GM12878 (cell line): ENCODE data around the gene TYW1B. TPM values are rescaled to one million over a fixed set of nuclear protein-coding genes. Genes with fewer than 3 reads are reported as not detected.

Source experiments
- ATAC-seq: fragments of 200-7000 bp; cut with Tn5 transposase; 3 replicates; pipeline ENCODE4 v1.9.1; 2020; ENCODE audit warnings: mild to moderate bottlenecking, moderate library complexity
- BruUV-seq: library from RNA; stranded (reverse); fragments of 400-500 nt; replicated peaks from 2 replicates; lab custom pipeline; 2021; lab: Mats Ljungman, UMichigan
- CTCF ChIA-PET: fragments of 300-600 bp; sonication (Branson Sonifier 250); formaldehyde crosslinking; extraction: SDS; loops from one replicate; lab custom pipeline; 2021; ENCODE audit warnings: inconsistent platforms; lab: Yijun Ruan, JAX
- POLR2A ChIA-PET: fragments of 350-600 bp; formaldehyde crosslinking; extraction: SDS; loops from one replicate; lab custom pipeline; 2021; ENCODE audit warnings: inconsistent platforms; lab: Charles Lee
- RAD21 ChIA-PET: fragments of 300-600 bp; sonication (Branson Sonifier 250); formaldehyde crosslinking; loops from one replicate; lab custom pipeline; 2023; ENCODE audit warnings: antibody characterized with exemption; ENCODE audit not compliant: unreplicated experiment; lab: Charles Lee
- SMC1A ChIA-PET: fragments of 300-600 bp; sonication (Branson Sonifier 250); formaldehyde crosslinking; loops from one replicate; lab custom pipeline; 2023; ENCODE audit not compliant: unreplicated experiment, uncharacterized antibody; lab: Charles Lee
- DNase-seq: peaks from one replicate; pipeline ENCODE4 v3.0.0-alpha.2; 2011; ENCODE audit warnings: low read depth, low spot score
- FAIRE-seq: peaks from 3 replicates; lab custom pipeline; 2011; peaks lifted over from hg19 to GRCh38; lab: Jason Lieb, UNC
- H2AFZ ChIP-seq: 2 replicates; pipeline ENCODE4 v1.6.0; 2011; ENCODE audit warnings: low read depth, low read length, control low read depth; ENCODE audit not compliant: control insufficient read depth
- H3K27ac ChIP-seq: 2 replicates; pipeline ENCODE4 v1.5.1; 2011; ENCODE audit warnings: control low read depth; ENCODE audit not compliant: control insufficient read depth, insufficient read depth
- H3K27me3 ChIP-seq, 2 experiments: replicated peaks in 1 of 2; 2 replicates each; pipeline versions ENCODE4 v1.6.0 to v1.6.1; 2011; ENCODE audit warnings: low read length in 1 of 2; ENCODE audit not compliant: control insufficient read depth in 2 of 2, insufficient read depth in 2 of 2
- H3K36me3 ChIP-seq, 2 experiments: 2 replicates each; pipeline ENCODE4 v1.5.1; 2011; ENCODE audit warnings: low read length in 1 of 2; ENCODE audit not compliant: control insufficient read depth in 2 of 2, insufficient read depth in 2 of 2
- H3K4me1 ChIP-seq: 2 replicates; pipeline ENCODE4 v1.6.1; 2011; ENCODE audit warnings: mild to moderate bottlenecking, low read length, moderate library complexity, mixed read lengths; ENCODE audit not compliant: control insufficient read depth, insufficient read depth
- H3K4me2 ChIP-seq: 2 replicates; pipeline ENCODE4 v1.6.0; 2011; ENCODE audit warnings: control low read depth; ENCODE audit not compliant: control insufficient read depth, insufficient read depth
- H3K4me3 ChIP-seq: fragments of 200-600 bp; sonication (generic); 2 replicates; pipeline ENCODE4 v1.5.1; 2016
- H3K79me2 ChIP-seq: 2 replicates; pipeline ENCODE4 v1.6.0; 2011; ENCODE audit warnings: low read length; ENCODE audit not compliant: control insufficient read depth, insufficient read depth
- H3K9ac ChIP-seq: 2 replicates; pipeline ENCODE4 v1.8.0; 2011; ENCODE audit warnings: low read length, control low read depth, mixed read lengths; ENCODE audit not compliant: control insufficient read depth, insufficient read depth
- H3K9me3 ChIP-seq: replicated peaks from 3 replicates; pipeline ENCODE4 v1.5.1; 2011; ENCODE audit warnings: mild to moderate bottlenecking, low read length; ENCODE audit not compliant: control insufficient read depth, insufficient read depth
- H4K20me1 ChIP-seq: 2 replicates; pipeline ENCODE4 v1.6.0; 2011; ENCODE audit not compliant: control insufficient read depth, insufficient read depth
- CREM ChIP-seq: IDR thresholded peaks from 2 replicates; pipeline ENCODE4 v1.6.1; 2014; ENCODE audit warnings: antibody characterized with exemption, low read depth
- GATAD2B ChIP-seq: fragments of 450-650 bp; conservative IDR thresholded peaks from 2 replicates; pipeline ENCODE4 v1.6.1; 2017; ENCODE audit warnings: low read depth, mild to moderate bottlenecking, moderate library complexity
- JUNB ChIP-seq: IDR thresholded peaks from 2 replicates; pipeline ENCODE4 v1.6.1; 2016; ENCODE audit warnings: antibody characterized with exemption, mild to moderate bottlenecking
- KLF5 ChIP-seq: fragments of 450-650 bp; IDR thresholded peaks from 2 replicates; pipeline ENCODE4 v1.6.1; 2014; ENCODE audit warnings: mild to moderate bottlenecking; ENCODE audit not compliant: partially characterized antibody
- POU2F2 ChIP-seq: IDR thresholded peaks from 3 replicates; pipeline ENCODE4 v1.6.1; 2011; ENCODE audit warnings: low read depth, mild to moderate bottlenecking, low read length, borderline replicate concordance
- SIN3A ChIP-seq: IDR thresholded peaks from 2 replicates; pipeline ENCODE4 v1.6.1; 2012; ENCODE audit warnings: low read depth, low read length, improper control_type of control experiment
- SREBF1 ChIP-seq: IDR thresholded peaks from 2 replicates; pipeline ENCODE4 v1.6.1; 2012; ENCODE audit warnings: mild to moderate bottlenecking, low read length
- STAT1 ChIP-seq: fragments of 450-650 bp; conservative IDR thresholded peaks from 2 replicates; pipeline ENCODE4 v1.6.1; 2014; ENCODE audit warnings: antibody characterized with exemption, mild to moderate bottlenecking
- YBX1 ChIP-seq: fragments of 450-650 bp; IDR thresholded peaks from 2 replicates; pipeline ENCODE4 v1.6.1; 2016; ENCODE audit warnings: antibody characterized with exemption
- ZZZ3 ChIP-seq: IDR thresholded peaks from 2 replicates; pipeline ENCODE4 v1.6.1; 2011; ENCODE audit warnings: low read depth; ENCODE audit not compliant: control insufficient read depth, insufficient read length
- WGBS: methylation state at CpG from one replicate; pipeline ENCODE4 v1.1.6; 2016; ENCODE audit warnings: low lambda C conversion rate; ENCODE audit not compliant: insufficient replicate concordance, insufficient coverage; ENCODE audit errors: missing lambda C conversion rate; 5-methylcytosine and 5-hydroxymethylcytosine counted together
- in situ Hi-C: fragments of 300-500 bp; cut with MboI; formaldehyde crosslinking; loops from 9 replicates; pipeline ENCODE4 v1.14.3; 2018; ENCODE audit warnings: mixed read lengths
- intact Hi-C: fragments of 100-400 bp; cut with micrococcal nuclease; formaldehyde crosslinking; loops from one replicate; pipeline ENCODE4 v1.14.2; 2022; ENCODE audit not compliant: unreplicated experiment
- polyA plus RNA-seq, 11 experiments: library from polyadenylated mRNA; depleted of rRNA in 4 of 11; unstranded in 6 of 11; stranded (reverse) in 5 of 11; fragments of >200 nt; fragmentation: Nextera tagmentation in 4 of 11; fragmentation: Illumina TruSeq in 1 of 11; extraction: Ambion mirVana in 4 of 11; extraction: Trizol in 1 of 11; gene quantifications; 1 replicate in 1 of 11; 2 replicates in 10 of 11; pipeline versions ENCODE4 v1.2.1 to v1.2.3, GENCODE V29; 2011 to 2016; ENCODE audit warnings: inconsistent platforms in 2 of 11, missing spikeins in 2 of 11, low read depth in 1 of 11
- total RNA-seq, 4 experiments: library from RNA; depleted of rRNA in 3 of 4; stranded (reverse); fragments of >200 nt in 3 of 4; fragmentation: Illumina TruSeq in 1 of 4; extraction: Trizol in 1 of 4; gene quantifications; 2 replicates each; pipeline versions ENCODE4 v1.2.1 to v1.2.3, GENCODE V29; 2013 to 2021
- TF ChIP-seq, protein P1 (sequence below): IDR thresholded peaks from 2 replicates; pipeline ENCODE4 v1.6.1; 2012; ENCODE audit warnings: low read length, inconsistent platforms

The TYW1B gene
- total and polyA plus RNA-seq, 10 of the 15 experiments (the other 5 are each of a cell fraction or from before 2014, with no cell fraction given): 3.5 to 6.6 (median 5.3) TPM

DNA sequence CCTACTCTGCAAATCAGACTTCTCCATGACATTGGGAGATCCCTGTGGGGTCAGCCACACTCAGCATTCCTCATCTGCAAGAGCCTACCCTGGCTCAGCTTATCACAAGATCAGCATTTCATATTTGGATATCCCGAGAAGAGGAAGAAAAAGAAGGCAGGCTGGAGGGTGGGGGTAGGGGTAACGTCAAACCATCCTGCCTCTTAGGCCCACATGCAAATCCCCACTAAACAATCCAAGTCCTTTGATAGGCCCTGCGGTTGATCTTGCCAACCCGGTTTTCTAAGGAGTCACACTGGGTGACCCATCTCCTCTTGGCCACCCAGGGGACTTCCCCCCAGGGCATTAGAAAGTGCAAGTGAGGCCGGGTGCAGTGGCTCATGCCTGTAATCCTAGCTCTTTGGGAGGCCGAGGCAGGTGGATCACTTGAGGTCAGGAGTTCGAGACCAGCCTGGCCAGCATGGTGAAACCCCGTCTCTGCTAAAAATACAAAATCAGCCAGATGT, 287.8 kb downstream of the TYW1B start (continued):
- TF ChIP-seq SREBF1 (no peak), POU2F2 (no peak)

DNA sequence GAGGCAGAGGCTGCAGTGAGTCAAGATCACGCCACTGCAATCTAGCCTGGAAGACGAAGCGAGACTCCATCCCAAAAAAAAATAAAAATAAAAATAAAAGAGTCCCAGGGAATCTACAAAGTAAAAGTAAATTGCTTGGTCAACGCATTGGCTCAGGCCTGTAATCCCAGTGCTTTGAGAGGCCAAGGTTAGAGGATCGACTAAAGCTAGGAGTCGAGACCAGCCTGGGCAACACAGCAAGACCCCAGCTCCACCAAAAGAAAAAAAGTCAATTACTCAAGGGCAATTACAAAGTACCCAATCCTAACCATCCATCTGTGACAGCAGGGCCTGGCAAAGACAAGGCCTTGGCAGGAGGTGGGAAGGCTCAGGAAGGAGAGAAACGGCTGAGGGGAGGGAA, 288.3 kb downstream of the TYW1B start:
- TF ChIP-seq, protein P1, sequence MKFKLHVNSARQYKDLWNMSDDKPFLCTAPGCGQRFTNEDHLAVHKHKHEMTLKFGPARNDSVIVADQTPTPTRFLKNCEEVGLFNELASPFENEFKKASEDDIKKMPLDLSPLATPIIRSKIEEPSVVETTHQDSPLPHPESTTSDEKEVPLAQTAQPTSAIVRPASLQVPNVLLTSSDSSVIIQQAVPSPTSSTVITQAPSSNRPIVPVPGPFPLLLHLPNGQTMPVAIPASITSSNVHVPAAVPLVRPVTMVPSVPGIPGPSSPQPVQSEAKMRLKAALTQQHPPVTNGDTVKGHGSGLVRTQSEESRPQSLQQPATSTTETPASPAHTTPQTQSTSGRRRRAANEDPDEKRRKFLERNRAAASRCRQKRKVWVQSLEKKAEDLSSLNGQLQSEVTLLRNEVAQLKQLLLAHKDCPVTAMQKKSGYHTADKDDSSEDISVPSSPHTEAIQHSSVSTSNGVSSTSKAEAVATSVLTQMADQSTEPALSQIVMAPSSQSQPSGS: no peak
- TF ChIP-seq STAT1: no peak
- no peak for TF ChIP-seq SIN3A
- no peak for TF ChIP-seq ZZZ3
- no peak for TF ChIP-seq YBX1
- no peak for TF ChIP-seq GATAD2B
- no peak for TF ChIP-seq KLF5
- TF ChIP-seq JUNB: no peak
- no peak for TF ChIP-seq CREM
- Histone ChIP-seq H2AFZ (no peak overlapping the region), H3K36me3 (no peaks in the 10 kb centered on the region), H3K4me1 (no peaks in the 10 kb centered on the region), H4K20me1 (no peaks in the 10 kb centered on the region), H3K79me2 (no peaks in the 10 kb centered on the region), H3K27me3 (no peaks in the 10 kb centered on the region), H3K9ac (no peak overlapping the region), H3K9me3 (no peaks in the 10 kb centered on the region), H3K27ac (no peak overlapping the region), H3K4me3 (no peak overlapping the region), H3K4me2 (no peak overlapping the region)
- 66% methylated on average over 7 of the region's 7 CpGs for WGBS
- intact Hi-C loops (no loop called here), in situ Hi-C loops (no loop called here)
- no TSS peak for BruUV-seq
- ChIA-PET POLR2A (no interaction called here), SMC1A (no interaction called here), CTCF (interaction anchor here (0.6 kb wide), 1 partner anchor 308 kb away, joined by 4 read pairs; no protein-coding TSS in a partner anchor), RAD21 (no interaction called here)
- FAIRE-seq (no peak), DNase-seq (no peak), ATAC-seq (no peak)
